Hair follicular keratinocyte (primary cell): ENCODE measurements around the gene ZNF98. TPM values are rescaled to one million over a fixed set of nuclear protein-coding genes. Genes with fewer than 3 reads are reported as not detected.

ENCODE experiments used
- total RNA-seq: library from RNA; depleted of rRNA; stranded (reverse); fragments of >200 nt; gene quantifications from 2 replicates; pipeline ENCODE4 v1.2.3, GENCODE V29; 2015

The ZNF98 gene
- total RNA-seq = 0.84 TPM in 1 of 2 replicates, not detected in the other

DNA sequence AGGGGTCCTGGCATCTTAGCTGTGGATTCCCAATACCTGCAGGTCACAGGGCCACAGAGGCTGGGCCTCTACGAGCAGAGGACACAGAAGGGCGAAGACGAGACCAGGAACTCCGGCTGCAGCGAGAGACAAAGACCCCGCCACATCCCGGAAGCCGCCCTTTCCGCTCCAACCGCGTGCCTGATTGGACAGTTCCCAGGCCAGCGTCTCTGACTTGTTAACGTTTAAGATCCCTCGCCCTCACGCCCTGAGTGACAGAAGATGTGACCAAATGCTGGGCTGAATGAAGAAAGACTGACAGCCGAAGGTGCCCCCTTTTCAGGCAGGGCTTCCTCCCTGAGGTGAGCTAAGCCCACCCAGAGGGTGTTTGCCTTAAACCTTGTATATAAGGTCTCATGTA lies at the start of gene ZNF98:
Gene ZNF98, minus strand, starts transcription at position 136 of the 400 bp plus-strand sequence. Its CDS starts 122 bp downstream, at position 14.

Other genes with a start within 250 kb of the ZNF98 start
- 0.23 TPM in 2 replicates for gene ZNF676, start 225.4 kb downstream of the ZNF98 start, total RNA-seq
- not detected in 2 replicates for gene ZNF729, start 135.9 kb downstream of the ZNF98 start, total RNA-seq
- 0.39 and 1.8 TPM in 2 replicates for gene ZNF492, start 212.0 kb upstream of the ZNF98 start, total RNA-seq